ENCODE results near the gene MYLK.

MYLK gene

GRCh38 chr3:123767564-123768292, 116.4 kb downstream of the MYLK start:
- DNase-seq, result no peak

- DNase-seq, result no peak
Measured at GRCh38 chr3:123767009-123767372, 117.1 kb downstream of the MYLK start.

- no peak for DNase-seq
Measured at GRCh38 chr3:123766193-123767008, 117.7 kb downstream of the MYLK start.

- no peak for DNase-seq
Measured at GRCh38 chr3:123765475-123766128, 118.5 kb downstream of the MYLK start.

- DNase-seq, result no peak
Measured at GRCh38 chr3:123764647-123765046, 119.5 kb downstream of the MYLK start.

- no peak for DNase-seq
Measured at GRCh38 chr3:123762805-123763204, 121.3 kb downstream of the MYLK start.

GRCh38 chr3:123760817-123761216, 123.3 kb downstream of the MYLK start:
- no peak for DNase-seq

- DNase-seq, result no peak
Measured at GRCh38 chr3:123759871-123760270, 124.3 kb downstream of the MYLK start.

GRCh38 chr3:123759311-123759710, 124.8 kb downstream of the MYLK start:
- no peak for DNase-seq

- no peak for DNase-seq
Measured at GRCh38 chr3:123758081-123758564, 126.0 kb downstream of the MYLK start.

- no peak for DNase-seq
Measured at GRCh38 chr3:123757281-123757940, 126.7 kb downstream of the MYLK start.

- no peak for DNase-seq
Measured at GRCh38 chr3:123755501-123755900, 128.6 kb downstream of the MYLK start.

GRCh38 chr3:123755085-123755484, 129.0 kb downstream of the MYLK start:
- DNase-seq, result no peak

GRCh38 chr3:123753286-123753685, 130.8 kb downstream of the MYLK start:
- DNase-seq, result no peak

- DNase-seq, result no peak
Measured at GRCh38 chr3:123752228-123752627, 131.9 kb downstream of the MYLK start.

GRCh38 chr3:123751433-123751832, 132.7 kb downstream of the MYLK start:
- DNase-seq, result no peak

- DNase-seq, result no peak
Measured at GRCh38 chr3:123750659-123751420, 133.3 kb downstream of the MYLK start.

- DNase-seq, result no peak
Measured at GRCh38 chr3:123750209-123750608, 133.9 kb downstream of the MYLK start.

GRCh38 chr3:123749711-123750110, 134.4 kb downstream of the MYLK start:
- no peak for DNase-seq

GRCh38 chr3:123745184-123745855, 138.8 kb downstream of the MYLK start:
- no peak for DNase-seq

GRCh38 chr3:123744064-123744463, 140.1 kb downstream of the MYLK start:
- no peak for DNase-seq

GRCh38 chr3:123743121-123743520, 141.0 kb downstream of the MYLK start:
- no peak for DNase-seq

All from CD4-positive, alpha-beta T cell treated with Interferon alpha-2 for 1 hour (primary cell).